HL-60 (cell line): ENCODE results near the gene ARHGAP24.
A peak's percentile ranks its signal among the peaks of the same experiment; 100 is the strongest.

ENCODE experiments used
- DNase-seq, 2 experiments: peaks; one replicate each; pipeline ENCODE4 v3.0.0-alpha.2; 2010 to 2020; ENCODE audit warnings: low read depth in 1 of 2, low spot score in 1 of 2
- H3K27ac ChIP-seq: fragments of 250-450 bp; sonication (Bioruptor Pico); replicated peaks from 2 replicates; pipeline ENCODE4 v1.5.1; 2020; ENCODE audit warnings: mild to moderate bottlenecking, moderate library complexity
- H3K27me3 ChIP-seq: fragments of 250-450 bp; sonication (Bioruptor Pico); 2 replicates; pipeline ENCODE4 v1.5.1; 2021; ENCODE audit warnings: mild to moderate bottlenecking, moderate library complexity; ENCODE audit not compliant: insufficient read depth, poor library complexity, severe bottlenecking
- H3K4me3 ChIP-seq: replicated peaks from 2 replicates; pipeline ENCODE4 v1.5.1; 2011; ENCODE audit warnings: mild to moderate bottlenecking, control low read depth, low read length; ENCODE audit not compliant: insufficient read depth
- CTCF ChIP-seq: IDR thresholded peaks from one replicate; pipeline ENCODE4 v1.5.1; 2011; ENCODE audit warnings: low read length, control low read depth, inconsistent platforms; ENCODE audit not compliant: insufficient read depth
- GABPA ChIP-seq: IDR thresholded peaks from 2 replicates; pipeline ENCODE4 v1.6.1; 2012; ENCODE audit warnings: low read depth
- POLR2AphosphoS5 ChIP-seq: IDR thresholded peaks from 2 replicates; pipeline ENCODE4 v1.6.1; 2012; ENCODE audit warnings: low read depth
- REST ChIP-seq: IDR thresholded peaks from 2 replicates; pipeline ENCODE4 v1.6.1; 2012; ENCODE audit warnings: low read depth; ENCODE audit not compliant: insufficient replicate concordance
- SPI1 ChIP-seq: IDR thresholded peaks from 2 replicates; pipeline ENCODE4 v1.6.1; 2012; ENCODE audit warnings: low read depth, mild to moderate bottlenecking, borderline replicate concordance

Gene ARHGAP24

GRCh38 chr4:85482010-85482738 lies 7.2 kb downstream of the ARHGAP24 start:
- no peak for DNase-seq
- Histone ChIP-seq H3K4me3 (no peak overlapping the region), H3K27ac (no peak overlapping the region), H3K27me3 (no peaks in the 10 kb centered on the region)
- TF ChIP-seq REST (no peak), POLR2AphosphoS5 (no peak), CTCF (no peak), SPI1 (peak; percentile 73), GABPA (no peak)

- Histone ChIP-seq H3K27me3 (no peaks in the 10 kb centered on the region), H3K27ac (no peak overlapping the region)
- DNase-seq: no peak
These were observed 11.6 kb downstream of the ARHGAP24 start for GRCh38 chr4:85486425-85487086.

GRCh38 chr4:85488416-85488815 lies 13.5 kb downstream of the ARHGAP24 start:
- no peak overlapping the region for H3K4me3 ChIP-seq
- no peaks in the 10 kb centered on the region for H3K27me3 ChIP-seq
- no peak overlapping the region for H3K27ac ChIP-seq
- no peak for TF ChIP-seq POLR2AphosphoS5
- TF ChIP-seq REST: no peak
- TF ChIP-seq GABPA: no peak
- TF ChIP-seq SPI1: no peak
- no peak for TF ChIP-seq CTCF
- DNase-seq: no peak

More at GRCh38 chr4:85486425-85487086, 11.6 kb downstream of the ARHGAP24 start:
- TF ChIP-seq SPI1 (no peak), REST (no peak), POLR2AphosphoS5 (no peak)
- no peak overlapping the region for H3K4me3 ChIP-seq
